ENCODE data around the gene ANO9.

- TF ChIP-seq CTCF (IDR thresholded peaks at IDR 0.05) (no peak), POLR2A (IDR thresholded peaks at IDR 0.05) (no peak), POLR2AphosphoS5 (IDR thresholded peaks at IDR 0.05) (no peak)
Measured at GRCh38 chr11:372809-373715, 68.7 kb downstream of the ANO9 start.
